BJ (cell line): Measurements from ENCODE around the gene GRAP2. TPM values are rescaled to one million over a fixed set of nuclear protein-coding genes. Genes with fewer than 3 reads are reported as not detected.

Source experiments
- CTCF ChIA-PET: fragments of 350-600 bp; formaldehyde crosslinking; extraction: SDS; loops from one replicate; lab custom pipeline; 2021; ENCODE audit warnings: antibody characterized with exemption, inconsistent platforms; lab: Yijun Ruan, JAX
- POLR2A ChIA-PET: fragments of 300-600 bp; sonication (Branson Sonifier 250); formaldehyde crosslinking; extraction: SDS; loops from one replicate; lab custom pipeline; 2021; ENCODE audit warnings: antibody characterized with exemption; lab: Charles Lee
- DNase-seq: peaks from one replicate; pipeline ENCODE4 v3.0.0-alpha.2; 2011; ENCODE audit warnings: low read depth
- H3K27me3 ChIP-seq: 2 replicates; pipeline ENCODE4 v1.6.0; 2011; ENCODE audit warnings: low read length; ENCODE audit not compliant: control insufficient read depth, insufficient read depth
- H3K36me3 ChIP-seq: 2 replicates; pipeline ENCODE4 v1.5.1; 2011; ENCODE audit warnings: low read length; ENCODE audit not compliant: control insufficient read depth, insufficient read depth
- H3K4me3 ChIP-seq: 2 replicates; pipeline ENCODE4 v1.5.1; 2011; ENCODE audit warnings: low read depth, mild to moderate bottlenecking, control low read depth, low read length
- CTCF ChIP-seq: IDR thresholded peaks from 2 replicates; pipeline ENCODE4 v1.5.1; 2011; ENCODE audit warnings: low read depth, mild to moderate bottlenecking, control low read depth, inconsistent platforms, low read length, moderate library complexity; ENCODE audit not compliant: insufficient read depth
- polyA plus RNA-seq: library from polyadenylated mRNA; depleted of rRNA; stranded (reverse); fragments of >200 nt; gene quantifications from 2 replicates; pipeline ENCODE4 v1.2.3, GENCODE V29; 2011

Gene GRAP2
- polyA plus RNA-seq, 1 experiment: not detected

- no peak for TF ChIP-seq CTCF
- ChIA-PET CTCF (no interaction called here), POLR2A (no interaction called here)
- no peaks in the 10 kb centered on the region for H3K36me3 ChIP-seq
- peaks cover 14% of the 10 kb centered on the region for H3K27me3 ChIP-seq
- no peak for DNase-seq
- H3K4me3 ChIP-seq: no peak overlapping the region
These were observed 39.9 kb downstream of the GRAP2 start for GRCh38 chr22:39940757-39941305.

GRCh38 chr22:39941601-39942000, 40.7 kb downstream of the GRAP2 start:
- POLR2A ChIA-PET: no interaction called here
- no peaks in the 10 kb centered on the region for H3K36me3 ChIP-seq
- TF ChIP-seq CTCF: no peak
- CTCF ChIA-PET: interaction anchor here (0.6 kb wide), 1 partner anchor 483 kb away, joined by 3 read pairs; no protein-coding TSS in a partner anchor
- peaks cover 13% of the 10 kb centered on the region for H3K27me3 ChIP-seq
- H3K4me3 ChIP-seq: no peak overlapping the region
- DNase-seq: no peak

- CTCF ChIA-PET: interaction anchor here (0.6 to 1.4 kb wide), 4 partner anchors 9 to 484 kb away, joined by 3 to 4 read pairs (median 3); partner anchors contain the start of gene TMA7B
- POLR2A ChIA-PET: no interaction called here
- H3K36me3 ChIP-seq: no peaks in the 10 kb centered on the region
- no peak for DNase-seq
- no peak for TF ChIP-seq CTCF
- no peak overlapping the region for H3K4me3 ChIP-seq
- peaks cover 6% of the 10 kb centered on the region for H3K27me3 ChIP-seq
These were observed 41.8 kb downstream of the GRAP2 start for GRCh38 chr22:39942439-39943230.

- H3K27me3 ChIP-seq: peaks cover 4% of the 10 kb centered on the region; the same call in 1 of the 2 replicates
- POLR2A ChIA-PET: no interaction called here
- TF ChIP-seq CTCF: no peak
- CTCF ChIA-PET: interaction anchor here (1.1 to 1.4 kb wide), 3 partner anchors 10 to 18 kb away, joined by 3 to 4 read pairs (median 3); partner anchors contain the start of gene TMA7B
- H3K4me3 ChIP-seq: no peak overlapping the region
- no peaks in the 10 kb centered on the region for H3K36me3 ChIP-seq
- no peak for DNase-seq
These were observed 42.5 kb downstream of the GRAP2 start for GRCh38 chr22:39943337-39943736.
